ENCODE measurements around the gene MAML3. TPM values are rescaled to one million over a fixed set of nuclear protein-coding genes. Genes with fewer than 3 reads are reported as not detected.

The MAML3 gene
- total RNA-seq, 6 experiments from 2014 or later = 1.2 to 1.9 (median 1.6) TPM

DNA sequence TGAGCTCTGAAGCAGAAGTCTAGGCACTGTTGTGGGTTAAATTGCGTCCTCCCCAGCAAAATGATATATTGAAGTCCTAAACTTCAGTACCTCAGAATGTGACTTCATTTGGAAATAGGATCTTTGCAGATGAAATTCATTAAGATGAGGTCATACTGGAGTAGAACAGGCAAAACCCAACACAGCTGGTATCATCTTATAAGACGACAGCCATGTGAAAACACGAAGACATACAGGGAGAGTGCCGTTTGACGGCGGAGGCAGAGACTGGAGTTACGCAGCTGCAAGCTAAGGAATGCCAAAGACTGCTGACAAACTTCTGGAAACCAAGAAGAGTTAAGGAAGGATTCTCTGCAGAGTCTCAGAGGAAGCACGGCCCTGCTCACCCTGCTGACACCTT, 241.5 kb downstream of the MAML3 start:
- H3K27ac Mint-ChIP-seq = no peak overlapping the region
- TF ChIP-seq CTCF (IDR thresholded peaks at IDR 0.05) = no peak
- no peaks in the 10 kb centered on the region; the same call in 1 of the 2 replicates for H3K27me3 Mint-ChIP-seq (ENCODE audit: insufficient read depth)
- no peaks in the 10 kb centered on the region for H3K9me3 Mint-ChIP-seq
- DNase-seq = no peak
- H3K36me3 Mint-ChIP-seq (ENCODE audit: low read depth) = no peaks in the 10 kb centered on the region
- no peak overlapping the region for H3K4me3 Mint-ChIP-seq
- H3K4me1 Mint-ChIP-seq (ENCODE audit: low read depth) = peaks cover 26% of the 10 kb centered on the region

- Mint-ChIP-seq H3K27ac (no peak overlapping the region), H3K27me3 (ENCODE audit: insufficient read depth) (no peaks in the 10 kb centered on the region; the same call in 1 of the 2 replicates), H3K9me3 (no peaks in the 10 kb centered on the region), H3K4me1 (ENCODE audit: low read depth) (peaks cover 34% of the 10 kb centered on the region), H3K36me3 (ENCODE audit: low read depth) (0 out of 2 replicates have a peak, but pooled peaks cover 4% of the 10 kb centered on the region), H3K4me3 (no peak overlapping the region)
- no peak for TF ChIP-seq CTCF (IDR thresholded peaks at IDR 0.05)
- DNase-seq = no peak
These were observed 243.9 kb downstream of the MAML3 start for GRCh38 chr4:139910106-139910505.

DNA sequence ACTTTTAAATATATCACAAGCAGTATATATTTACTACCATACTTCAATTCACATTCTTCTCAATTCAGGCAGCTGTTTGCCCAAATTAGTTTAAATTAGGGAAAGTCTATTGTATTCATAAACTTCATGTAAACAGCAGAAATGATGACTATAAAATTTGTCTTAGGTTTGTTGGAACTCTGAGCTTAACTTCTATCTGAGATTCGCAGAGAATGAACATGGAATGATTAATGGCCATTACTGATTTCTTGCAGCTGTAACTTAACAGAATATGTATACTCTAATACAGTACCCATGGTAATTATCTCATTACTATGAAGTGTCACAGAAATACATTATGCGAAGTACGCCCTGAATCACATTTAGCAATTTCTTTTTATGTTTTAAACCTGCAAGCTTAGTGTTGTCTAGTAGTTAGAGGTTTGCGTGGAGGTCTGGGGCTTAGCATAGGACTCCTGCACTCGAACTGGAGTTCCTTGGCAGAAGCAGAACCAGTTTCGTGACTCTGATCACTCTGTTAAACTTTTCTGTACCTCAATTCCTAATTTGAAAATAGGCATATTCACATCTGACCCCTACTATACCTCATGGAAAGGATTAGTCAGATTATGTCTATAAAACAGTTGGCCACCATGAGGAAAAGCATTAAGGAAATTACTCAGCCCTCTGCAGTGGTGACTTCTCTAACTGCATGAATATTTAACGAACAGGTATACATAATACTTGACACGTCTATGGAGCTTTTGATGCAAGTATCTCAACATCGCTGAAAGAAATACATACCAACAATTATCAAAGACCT, 245.1 kb downstream of the MAML3 start:
- DNase-seq = no peak
- no peak overlapping the region for H3K27ac Mint-ChIP-seq
- H3K27me3 Mint-ChIP-seq (ENCODE audit: insufficient read depth) = no peaks in the 10 kb centered on the region; the same call in 1 of the 2 replicates
- peaks cover 5% of the 10 kb centered on the region for H3K9me3 Mint-ChIP-seq
- TF ChIP-seq CTCF (IDR thresholded peaks at IDR 0.05) = no peak
- peaks cover 9% of the 10 kb centered on the region; the same call in 1 of the 2 replicates for H3K36me3 Mint-ChIP-seq (ENCODE audit: low read depth)
- peaks cover 26% of the 10 kb centered on the region for H3K4me1 Mint-ChIP-seq (ENCODE audit: low read depth)
- no peak overlapping the region for H3K4me3 Mint-ChIP-seq

DNA sequence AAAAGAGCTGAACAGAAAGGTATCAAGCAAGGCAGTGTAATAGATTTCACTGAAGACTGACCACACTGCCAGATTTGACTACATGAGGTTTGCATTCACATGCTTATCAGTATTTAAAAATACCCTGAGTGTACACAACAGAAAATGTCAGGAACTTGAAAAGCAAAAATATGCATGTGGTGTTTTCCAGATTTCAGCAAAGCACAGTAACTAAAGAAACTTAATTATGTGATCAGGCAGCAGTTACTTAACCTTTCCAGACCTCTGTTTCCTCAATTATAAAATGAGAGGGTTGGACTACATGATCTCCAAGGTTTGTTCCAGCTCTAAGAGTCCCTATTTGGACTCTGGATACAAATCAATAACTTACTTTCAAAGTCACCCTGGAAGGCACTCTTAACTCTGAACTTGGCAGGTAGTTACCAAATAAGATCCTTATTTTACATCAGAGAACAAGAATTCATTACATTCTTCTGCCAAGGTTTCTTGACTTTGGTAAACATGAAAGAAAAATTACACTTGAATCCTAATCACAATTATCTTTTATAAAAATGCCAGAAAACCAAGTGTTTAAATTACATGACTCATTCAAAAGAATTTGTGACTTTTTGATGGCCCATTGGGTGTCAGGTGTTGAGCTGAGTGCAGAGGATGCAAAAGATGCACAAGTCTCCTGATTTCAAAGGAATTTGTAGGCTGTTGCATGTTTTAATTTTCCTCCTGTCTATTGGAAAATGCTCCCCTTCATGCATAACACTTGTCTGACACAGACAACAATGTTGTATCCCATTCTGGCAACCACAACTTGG, 246.8 kb downstream of the MAML3 start:
- H3K4me1 Mint-ChIP-seq (ENCODE audit: low read depth) = peaks cover 25% of the 10 kb centered on the region
- H3K36me3 Mint-ChIP-seq (ENCODE audit: low read depth) = peaks cover 9% of the 10 kb centered on the region; the same call in 1 of the 2 replicates
- no peak overlapping the region for H3K4me3 Mint-ChIP-seq
- H3K27me3 Mint-ChIP-seq (ENCODE audit: insufficient read depth) = no peaks in the 10 kb centered on the region; the same call in 1 of the 2 replicates
- DNase-seq = no peak
- peaks cover 5% of the 10 kb centered on the region for H3K9me3 Mint-ChIP-seq
- H3K27ac Mint-ChIP-seq = no peak overlapping the region
- no peak for TF ChIP-seq CTCF (IDR thresholded peaks at IDR 0.05)

- peaks cover 9% of the 10 kb centered on the region; the same call in 1 of the 2 replicates for H3K36me3 Mint-ChIP-seq (ENCODE audit: low read depth)
- DNase-seq = no peak
- peaks cover 40% of the 10 kb centered on the region for H3K4me1 Mint-ChIP-seq (ENCODE audit: low read depth)
- H3K27ac Mint-ChIP-seq = no peak overlapping the region
- no peak overlapping the region for H3K4me3 Mint-ChIP-seq
- H3K9me3 Mint-ChIP-seq = peaks cover 5% of the 10 kb centered on the region
- peaks cover 2% of the 10 kb centered on the region; the same call in 1 of the 2 replicates for H3K27me3 Mint-ChIP-seq (ENCODE audit: insufficient read depth)
- TF ChIP-seq CTCF (IDR thresholded peaks at IDR 0.05) = no peak
These were observed 248.5 kb downstream of the MAML3 start for GRCh38 chr4:139905489-139905888.

Measured in HFFc6 (cell line).